ENCODE results near the gene CIAO3. TPM values are rescaled to one million over a fixed set of nuclear protein-coding genes. Genes with fewer than 3 reads are reported as not detected.
"Not testable (repeated sequence)": the region's sequence is repeated elsewhere in the genome, so short reads cannot be mapped to it uniquely, and the experiment has no call there.

CIAO3 gene
- total RNA-seq, 2 donors from 2014 or later, result 56.7 to 76.6 TPM

GRCh38 chr16:776824-777223 lies 36.0 kb upstream of the CIAO3 start:
- H3K36me3 ChIP-seq, result no peaks in the 10 kb centered on the region
- H3K27me3 ChIP-seq (replicated peaks; ENCODE audit: insufficient read depth), result peaks cover 9% of the 10 kb centered on the region
- TF ChIP-seq POLR2AphosphoS5 (IDR thresholded peaks at IDR 0.05) (no peak), CTCF (IDR thresholded peaks at IDR 0.05) (no peak), POLR2A (IDR thresholded peaks at IDR 0.05) (no peak)
- H3K4me3 ChIP-seq, result no peak overlapping the region
- no peak for DNase-seq (ENCODE audit: low spot score)
- no peaks in the 10 kb centered on the region for H3K4me1 ChIP-seq (replicated peaks)
- H3K9me3 ChIP-seq, result no peaks in the 10 kb centered on the region
- H3K27ac ChIP-seq, result no peak overlapping the region
- intact Hi-C loops (cut with DNase I), result no loop called here
- WGBS, result 63% methylated on average over 9 of the region's 9 CpGs

GRCh38 chr16:776298-776697 lies 35.5 kb upstream of the CIAO3 start:
- H3K9me3 ChIP-seq; H3K27me3 ChIP-seq (replicated peaks; ENCODE audit: insufficient read depth); H3K4me1 ChIP-seq (replicated peaks); H3K27ac ChIP-seq; DNase-seq (ENCODE audit: low spot score); H3K36me3 ChIP-seq; H3K4me3 ChIP-seq; intact Hi-C loops (cut with DNase I): not testable (repeated sequence)
- WGBS, result 85% methylated on average over 10 of the region's 10 CpGs

GRCh38 chr16:775236-775796 lies 34.5 kb upstream of the CIAO3 start:
- no peak overlapping the region for H3K4me3 ChIP-seq
- H3K27ac ChIP-seq, result no peak overlapping the region
- peaks cover 2% of the 10 kb centered on the region for H3K27me3 ChIP-seq (replicated peaks; ENCODE audit: insufficient read depth)
- intact Hi-C loops (cut with DNase I), result no loop called here
- no peaks in the 10 kb centered on the region for H3K4me1 ChIP-seq (replicated peaks)
- DNase-seq (ENCODE audit: low spot score), result no peak
- H3K9me3 ChIP-seq, result no peaks in the 10 kb centered on the region
- 64% methylated on average over 34 of the region's 36 CpGs for WGBS
- no peaks in the 10 kb centered on the region for H3K36me3 ChIP-seq
- TF ChIP-seq POLR2A (IDR thresholded peaks at IDR 0.05) (no peak), POLR2AphosphoS5 (IDR thresholded peaks at IDR 0.05) (no peak), CTCF (IDR thresholded peaks at IDR 0.05) (no peak)

- Histone ChIP-seq H3K4me1 (replicated peaks) (no peaks in the 10 kb centered on the region), H3K9me3 (no peaks in the 10 kb centered on the region), H3K4me3 (no peak overlapping the region), H3K36me3 (no peaks in the 10 kb centered on the region), H3K27ac (no peak overlapping the region), H3K27me3 (replicated peaks; ENCODE audit: insufficient read depth) (peaks cover 2% of the 10 kb centered on the region)
- TF ChIP-seq POLR2AphosphoS5 (IDR thresholded peaks at IDR 0.05) (no peak), POLR2A (IDR thresholded peaks at IDR 0.05) (no peak), CTCF (IDR thresholded peaks at IDR 0.05) (no peak)
- WGBS, result 82% methylated on average over 39 of the region's 46 CpGs
- intact Hi-C loops (cut with DNase I), result no loop called here
- DNase-seq (ENCODE audit: low spot score), result no peak
These were observed 33.5 kb upstream of the CIAO3 start for GRCh38 chr16:774086-775001.

GRCh38 chr16:772959-773358 lies 32.2 kb upstream of the CIAO3 start:
- DNase-seq (ENCODE audit: low spot score), result no peak
- Histone ChIP-seq H3K4me1 (replicated peaks) (no peaks in the 10 kb centered on the region), H3K9me3 (no peaks in the 10 kb centered on the region), H3K27me3 (replicated peaks; ENCODE audit: insufficient read depth) (peaks cover 2% of the 10 kb centered on the region), H3K4me3 (no peak overlapping the region), H3K27ac (no peak overlapping the region), H3K36me3 (no peaks in the 10 kb centered on the region)
- 88% methylated on average over 11 of the region's 18 CpGs for WGBS
- intact Hi-C loops (cut with DNase I), result no loop called here
- TF ChIP-seq POLR2AphosphoS5 (IDR thresholded peaks at IDR 0.05) (no peak), CTCF (IDR thresholded peaks at IDR 0.05) (no peak), POLR2A (IDR thresholded peaks at IDR 0.05) (no peak)

Data from prostate gland (tissue), 2 donors.